Liver (tissue), 9 donors: ENCODE data around the gene CFAP61. TPM values are rescaled to one million over a fixed set of nuclear protein-coding genes. Genes with fewer than 3 reads are reported as not detected.

Experiments used
- DNase-seq: peaks from one replicate; pipeline ENCODE4 v3.0.0-alpha.2; 2017; ENCODE audit warnings: low spot score
- H3K27ac ChIP-seq, 2 donors: one replicate each; pipeline ENCODE4 v1.7.0; 2013; ENCODE audit warnings: inconsistent platforms in 2 of 2, low read length in 2 of 2, control low read depth in 1 of 2, low read depth in 1 of 2, mild to moderate bottlenecking in 1 of 2
- H3K27me3 ChIP-seq, 4 donors: one replicate each; pipeline versions ENCODE4 v1.6.1 to v1.7.0; 2013; ENCODE audit warnings: low read length in 3 of 4, inconsistent platforms in 1 of 4, mild to moderate bottlenecking in 1 of 4, moderate library complexity in 1 of 4; ENCODE audit not compliant: control insufficient read depth in 4 of 4, insufficient read depth in 4 of 4
- H3K36me3 ChIP-seq, 4 donors: one replicate each; pipeline versions ENCODE4 v1.6.1 to v1.7.0; 2013; ENCODE audit warnings: low read length in 3 of 4, mild to moderate bottlenecking in 3 of 4, low read depth in 1 of 4, moderate library complexity in 1 of 4; ENCODE audit not compliant: control insufficient read depth in 4 of 4, insufficient read depth in 3 of 4
- H3K4me1 ChIP-seq, 4 donors: one replicate each; pipeline versions ENCODE4 v1.6.1 to v1.7.0; 2013; ENCODE audit warnings: low read length in 3 of 4, mild to moderate bottlenecking in 3 of 4, moderate library complexity in 1 of 4; ENCODE audit not compliant: control insufficient read depth in 4 of 4, insufficient read depth in 4 of 4
- H3K4me3 ChIP-seq, 3 donors: one replicate each; pipeline versions ENCODE4 v1.6.1 to v1.7.0; 2013; ENCODE audit warnings: low read length in 3 of 3, control low read depth in 1 of 3, low read depth in 1 of 3, mild to moderate bottlenecking in 1 of 3
- H3K9ac ChIP-seq, 2 donors: one replicate each; pipeline ENCODE4 v1.7.0; 2013; ENCODE audit warnings: low read length in 2 of 2, mild to moderate bottlenecking in 2 of 2, moderate library complexity in 2 of 2, control low read depth in 1 of 2, low read depth in 1 of 2
- H3K9me3 ChIP-seq, 4 donors: one replicate each; pipeline versions ENCODE4 v1.6.1 to v1.7.0; 2013; ENCODE audit warnings: low read length in 3 of 4; ENCODE audit not compliant: control insufficient read depth in 4 of 4
- EGR1 ChIP-seq, 2 donors: IDR thresholded peaks; 2 replicates each; pipeline ENCODE4 v1.6.1; 2016 to 2018; ENCODE audit warnings: antibody characterized with exemption in 2 of 2, low read depth in 2 of 2
- FOXA1 ChIP-seq: IDR thresholded peaks from 2 replicates; pipeline ENCODE4 v1.6.1; 2016; ENCODE audit warnings: antibody characterized with exemption
- FOXA2 ChIP-seq: IDR thresholded peaks from 2 replicates; pipeline ENCODE4 v1.6.1; 2016; ENCODE audit warnings: antibody characterized with exemption
- GABPA ChIP-seq, 2 donors: IDR thresholded peaks in 1 of 2; conservative IDR thresholded peaks in 1 of 2; 2 replicates each; pipeline ENCODE4 v1.6.1; 2016; ENCODE audit warnings: antibody characterized with exemption in 2 of 2, mild to moderate bottlenecking in 1 of 2, moderate library complexity in 1 of 2
- HNF4A ChIP-seq, 2 donors: conservative IDR thresholded peaks; 2 replicates each; pipeline ENCODE4 v1.6.1; 2016; ENCODE audit warnings: antibody characterized with exemption in 2 of 2, mild to moderate bottlenecking in 2 of 2
- HNF4G ChIP-seq: IDR thresholded peaks from 2 replicates; pipeline ENCODE4 v1.6.1; 2016; ENCODE audit warnings: antibody characterized with exemption
- JUND ChIP-seq, 2 donors: IDR thresholded peaks; 2 replicates each; pipeline ENCODE4 v1.6.1; 2016; ENCODE audit warnings: antibody characterized with exemption in 2 of 2
- NR2F2 ChIP-seq: IDR thresholded peaks from 2 replicates; pipeline ENCODE4 v1.6.1; 2016; ENCODE audit warnings: antibody characterized with exemption
- RAD21 ChIP-seq, 2 donors: IDR thresholded peaks; 2 replicates each; pipeline ENCODE4 v1.6.1; 2016; ENCODE audit warnings: antibody characterized with exemption in 2 of 2, mild to moderate bottlenecking in 2 of 2
- RXRA ChIP-seq, 2 donors: IDR thresholded peaks; 2 replicates each; pipeline ENCODE4 v1.6.1; 2017 to 2018; ENCODE audit warnings: antibody characterized with exemption in 2 of 2, mild to moderate bottlenecking in 1 of 2
- SP1 ChIP-seq: IDR thresholded peaks from 2 replicates; pipeline ENCODE4 v1.6.1; 2018; ENCODE audit warnings: antibody characterized with exemption, mild to moderate bottlenecking
- TAF1 ChIP-seq: conservative IDR thresholded peaks from 2 replicates; pipeline ENCODE4 v1.6.1; 2016; ENCODE audit warnings: antibody characterized with exemption, mild to moderate bottlenecking
- YY1 ChIP-seq: IDR thresholded peaks from 2 replicates; pipeline ENCODE4 v1.6.1; 2016; ENCODE audit warnings: antibody characterized with exemption, mild to moderate bottlenecking
- WGBS: extraction: QIAGEN DNeasy Blood & Tissue Kit; methylation state at CpG from one replicate; pipeline ENCODE4 v1.1.7; 2013; 5-methylcytosine and 5-hydroxymethylcytosine counted together
- polyA plus RNA-seq, 2 donors: library from polyadenylated mRNA; stranded (reverse) in 1 of 2; unstranded in 1 of 2; fragments of 200-250 nt in 1 of 2; fragments of >200 nt in 1 of 2; fragmentation: Nextera tagmentation in 1 of 2; extraction: Ambion mirVana in 1 of 2; gene quantifications; one replicate each; pipeline versions ENCODE4 v1.2.1 to v1.2.3, GENCODE V29; 2013 to 2015
- total RNA-seq, 2 donors: library from RNA; depleted of rRNA; stranded (reverse); fragments of >200 nt; gene quantifications; one replicate each; pipeline ENCODE4 v1.2.3, GENCODE V29; 2014
- TF ChIP-seq, protein P1 (sequence below): IDR thresholded peaks from 2 replicates; pipeline ENCODE4 v1.6.1; 2016; ENCODE audit warnings: antibody characterized with exemption, mild to moderate bottlenecking
- TF ChIP-seq, protein P2 (sequence below): fragments of 150-350 bp; IDR thresholded peaks from 2 replicates; pipeline ENCODE4 v1.5.1; 2017; ENCODE audit warnings: improper control_type of control experiment, low read depth, low read length; ENCODE audit not compliant: missing input control
- TF ChIP-seq, protein P3 (sequence below): IDR thresholded peaks from 2 replicates; pipeline ENCODE4 v1.6.1; 2016; ENCODE audit warnings: antibody characterized with exemption
- TF ChIP-seq, protein P4 (sequence below): IDR thresholded peaks from 2 replicates; pipeline ENCODE4 v1.6.1; 2016; ENCODE audit warnings: antibody characterized with exemption
- TF ChIP-seq, protein P5 (sequence below): IDR thresholded peaks from 2 replicates; pipeline ENCODE4 v1.6.1; 2016; ENCODE audit warnings: antibody characterized with exemption
- donor health status: healthy.
- donor health status: healthy.
- donor health status: healthy.
- donor health status: healthy.
- donor health status: healthy.

Gene CFAP61
- total and polyA plus RNA-seq, 4 donors: 0.05 TPM; not detected in 3

DNA sequence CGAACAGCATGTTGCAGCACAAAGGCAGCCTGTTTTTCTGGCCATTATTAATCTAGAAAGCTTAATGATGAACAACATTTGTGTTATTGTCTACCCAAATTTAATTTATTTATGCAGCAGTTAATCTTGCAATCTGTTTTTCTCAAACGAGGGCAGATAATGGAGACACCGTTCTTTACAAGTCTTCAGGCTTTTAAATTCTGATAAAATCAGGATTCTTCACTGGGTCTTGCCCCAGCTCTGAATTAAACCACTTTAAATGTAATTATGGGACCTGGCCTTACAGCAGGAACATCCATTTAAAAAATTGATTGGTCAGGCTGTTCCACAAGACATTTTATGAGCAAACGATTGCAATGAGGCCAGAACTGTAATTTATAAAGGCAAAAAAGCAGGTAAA lies 289.0 kb downstream of the CFAP61 start:
- Histone ChIP-seq H3K4me1 (no peaks in the 10 kb centered on the region), H3K27me3 (no peaks in the 10 kb centered on the region), H3K36me3 (no peaks in the 10 kb centered on the region), H3K9ac (no peak overlapping the region), H3K4me3 (no peak overlapping the region), H3K27ac (no peak overlapping the region), H3K9me3 (peaks cover 0 to 3% (median 0%) of the 10 kb centered on the region in 4 donors)
- TF ChIP-seq EGR1 (IDR thresholded peaks at IDR 0.05; ENCODE audit: low read depth in 2 of 2) (no peak), FOXA1 (no peak), RAD21 (IDR thresholded peaks at IDR 0.05) (no peak), GABPA (IDR thresholded peaks at IDR 0.05 in 1 of 2, conservative IDR thresholded peaks at IDR 0.05 in 1 of 2) (no peak), HNF4A (conservative IDR thresholded peaks at IDR 0.05) (no peak), RXRA (IDR thresholded peaks at IDR 0.05) (no peak), JUND (IDR thresholded peaks at IDR 0.05) (no peak), YY1 (no peak), TAF1 (no peak), HNF4G (no peak), FOXA2 (no peak), NR2F2 (no peak)
- TF ChIP-seq, protein P1, sequence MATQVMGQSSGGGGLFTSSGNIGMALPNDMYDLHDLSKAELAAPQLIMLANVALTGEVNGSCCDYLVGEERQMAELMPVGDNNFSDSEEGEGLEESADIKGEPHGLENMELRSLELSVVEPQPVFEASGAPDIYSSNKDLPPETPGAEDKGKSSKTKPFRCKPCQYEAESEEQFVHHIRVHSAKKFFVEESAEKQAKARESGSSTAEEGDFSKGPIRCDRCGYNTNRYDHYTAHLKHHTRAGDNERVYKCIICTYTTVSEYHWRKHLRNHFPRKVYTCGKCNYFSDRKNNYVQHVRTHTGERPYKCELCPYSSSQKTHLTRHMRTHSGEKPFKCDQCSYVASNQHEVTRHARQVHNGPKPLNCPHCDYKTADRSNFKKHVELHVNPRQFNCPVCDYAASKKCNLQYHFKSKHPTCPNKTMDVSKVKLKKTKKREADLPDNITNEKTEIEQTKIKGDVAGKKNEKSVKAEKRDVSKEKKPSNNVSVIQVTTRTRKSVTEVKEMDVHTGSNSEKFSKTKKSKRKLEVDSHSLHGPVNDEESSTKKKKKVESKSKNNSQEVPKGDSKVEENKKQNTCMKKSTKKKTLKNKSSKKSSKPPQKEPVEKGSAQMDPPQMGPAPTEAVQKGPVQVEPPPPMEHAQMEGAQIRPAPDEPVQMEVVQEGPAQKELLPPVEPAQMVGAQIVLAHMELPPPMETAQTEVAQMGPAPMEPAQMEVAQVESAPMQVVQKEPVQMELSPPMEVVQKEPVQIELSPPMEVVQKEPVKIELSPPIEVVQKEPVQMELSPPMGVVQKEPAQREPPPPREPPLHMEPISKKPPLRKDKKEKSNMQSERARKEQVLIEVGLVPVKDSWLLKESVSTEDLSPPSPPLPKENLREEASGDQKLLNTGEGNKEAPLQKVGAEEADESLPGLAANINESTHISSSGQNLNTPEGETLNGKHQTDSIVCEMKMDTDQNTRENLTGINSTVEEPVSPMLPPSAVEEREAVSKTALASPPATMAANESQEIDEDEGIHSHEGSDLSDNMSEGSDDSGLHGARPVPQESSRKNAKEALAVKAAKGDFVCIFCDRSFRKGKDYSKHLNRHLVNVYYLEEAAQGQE: no peak
- TF ChIP-seq, protein P2, sequence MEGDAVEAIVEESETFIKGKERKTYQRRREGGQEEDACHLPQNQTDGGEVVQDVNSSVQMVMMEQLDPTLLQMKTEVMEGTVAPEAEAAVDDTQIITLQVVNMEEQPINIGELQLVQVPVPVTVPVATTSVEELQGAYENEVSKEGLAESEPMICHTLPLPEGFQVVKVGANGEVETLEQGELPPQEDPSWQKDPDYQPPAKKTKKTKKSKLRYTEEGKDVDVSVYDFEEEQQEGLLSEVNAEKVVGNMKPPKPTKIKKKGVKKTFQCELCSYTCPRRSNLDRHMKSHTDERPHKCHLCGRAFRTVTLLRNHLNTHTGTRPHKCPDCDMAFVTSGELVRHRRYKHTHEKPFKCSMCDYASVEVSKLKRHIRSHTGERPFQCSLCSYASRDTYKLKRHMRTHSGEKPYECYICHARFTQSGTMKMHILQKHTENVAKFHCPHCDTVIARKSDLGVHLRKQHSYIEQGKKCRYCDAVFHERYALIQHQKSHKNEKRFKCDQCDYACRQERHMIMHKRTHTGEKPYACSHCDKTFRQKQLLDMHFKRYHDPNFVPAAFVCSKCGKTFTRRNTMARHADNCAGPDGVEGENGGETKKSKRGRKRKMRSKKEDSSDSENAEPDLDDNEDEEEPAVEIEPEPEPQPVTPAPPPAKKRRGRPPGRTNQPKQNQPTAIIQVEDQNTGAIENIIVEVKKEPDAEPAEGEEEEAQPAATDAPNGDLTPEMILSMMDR: no peak
- WGBS: 76% methylated on average over 4 of the region's 4 CpGs
- DNase-seq: no peak

DNA sequence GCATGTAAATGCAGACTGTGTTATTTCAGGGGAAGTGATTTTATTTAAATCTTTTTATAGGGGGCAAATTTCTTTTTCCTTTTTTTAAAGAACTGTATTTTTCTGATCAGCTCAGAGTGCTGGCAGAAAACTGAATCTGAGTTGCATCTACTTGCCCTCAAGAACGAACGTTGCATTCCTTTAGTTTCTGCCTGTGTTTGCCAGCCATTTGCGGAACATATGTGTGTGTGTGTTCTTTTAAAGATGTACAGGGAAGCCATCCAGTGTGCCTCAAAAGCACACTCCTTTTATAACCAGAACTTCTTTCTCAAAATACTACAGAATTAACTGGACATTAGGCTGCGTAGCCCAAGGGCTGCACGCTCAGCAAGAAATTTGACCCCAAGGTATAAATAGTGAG lies 289.7 kb downstream of the CFAP61 start:
- no peak for DNase-seq
- WGBS: 87% methylated on average over 5 of the region's 5 CpGs
- no peaks in the 10 kb centered on the region for H3K4me1 ChIP-seq
- no peak overlapping the region for H3K4me3 ChIP-seq
- no peaks in the 10 kb centered on the region for H3K9me3 ChIP-seq
- no peaks in the 10 kb centered on the region for H3K36me3 ChIP-seq
- H3K9ac ChIP-seq: no peak overlapping the region
- no peak overlapping the region for H3K27ac ChIP-seq
- TF ChIP-seq GABPA (IDR thresholded peaks at IDR 0.05 in 1 of 2, conservative IDR thresholded peaks at IDR 0.05 in 1 of 2): no peak
- TF ChIP-seq, protein P2: no peak
- no peak for TF ChIP-seq RXRA (IDR thresholded peaks at IDR 0.05)
- no peak for TF ChIP-seq JUND (IDR thresholded peaks at IDR 0.05)
- no peak for TF ChIP-seq RAD21 (IDR thresholded peaks at IDR 0.05)
- no peak for TF ChIP-seq SP1
- TF ChIP-seq TAF1: no peak
- TF ChIP-seq YY1: no peak
- no peak for TF ChIP-seq EGR1 (IDR thresholded peaks at IDR 0.05; ENCODE audit: low read depth in 2 of 2)
- no peak for TF ChIP-seq FOXA2
- no peak for TF ChIP-seq NR2F2
- TF ChIP-seq HNF4G: no peak
- TF ChIP-seq, protein P3, sequence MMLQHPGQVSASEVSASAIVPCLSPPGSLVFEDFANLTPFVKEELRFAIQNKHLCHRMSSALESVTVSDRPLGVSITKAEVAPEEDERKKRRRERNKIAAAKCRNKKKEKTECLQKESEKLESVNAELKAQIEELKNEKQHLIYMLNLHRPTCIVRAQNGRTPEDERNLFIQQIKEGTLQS: no peak
- TF ChIP-seq, protein P4, sequence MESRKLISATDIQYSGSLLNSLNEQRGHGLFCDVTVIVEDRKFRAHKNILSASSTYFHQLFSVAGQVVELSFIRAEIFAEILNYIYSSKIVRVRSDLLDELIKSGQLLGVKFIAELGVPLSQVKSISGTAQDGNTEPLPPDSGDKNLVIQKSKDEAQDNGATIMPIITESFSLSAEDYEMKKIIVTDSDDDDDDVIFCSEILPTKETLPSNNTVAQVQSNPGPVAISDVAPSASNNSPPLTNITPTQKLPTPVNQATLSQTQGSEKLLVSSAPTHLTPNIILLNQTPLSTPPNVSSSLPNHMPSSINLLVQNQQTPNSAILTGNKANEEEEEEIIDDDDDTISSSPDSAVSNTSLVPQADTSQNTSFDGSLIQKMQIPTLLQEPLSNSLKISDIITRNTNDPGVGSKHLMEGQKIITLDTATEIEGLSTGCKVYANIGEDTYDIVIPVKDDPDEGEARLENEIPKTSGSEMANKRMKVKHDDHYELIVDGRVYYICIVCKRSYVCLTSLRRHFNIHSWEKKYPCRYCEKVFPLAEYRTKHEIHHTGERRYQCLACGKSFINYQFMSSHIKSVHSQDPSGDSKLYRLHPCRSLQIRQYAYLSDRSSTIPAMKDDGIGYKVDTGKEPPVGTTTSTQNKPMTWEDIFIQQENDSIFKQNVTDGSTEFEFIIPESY: no peak
- TF ChIP-seq, protein P1: no peak
- no peak for TF ChIP-seq FOXA1
- TF ChIP-seq, protein P5, sequence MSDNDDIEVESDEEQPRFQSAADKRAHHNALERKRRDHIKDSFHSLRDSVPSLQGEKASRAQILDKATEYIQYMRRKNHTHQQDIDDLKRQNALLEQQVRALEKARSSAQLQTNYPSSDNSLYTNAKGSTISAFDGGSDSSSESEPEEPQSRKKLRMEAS: no peak
- no peaks in the 10 kb centered on the region for H3K27me3 ChIP-seq
